Colonic mucosa (tissue), 4 donors: ENCODE data around the gene LRFN2. TPM values are rescaled to one million over a fixed set of nuclear protein-coding genes. Genes with fewer than 3 reads are reported as not detected.

Experiments used
- DNase-seq: peaks from one replicate; pipeline ENCODE4 v3.0.0-alpha.2; 2020
- H3K27ac ChIP-seq: fragments of 200-600 bp; one replicate; pipeline ENCODE4 v1.8.0; 2021
- H3K27me3 ChIP-seq: fragments of 200-600 bp; one replicate; pipeline ENCODE4 v1.8.0; 2021
- H3K36me3 ChIP-seq: fragments of 200-600 bp; one replicate; pipeline ENCODE4 v1.8.0; 2021
- H3K4me1 ChIP-seq: fragments of 200-600 bp; one replicate; pipeline ENCODE4 v1.8.0; 2021; ENCODE audit warnings: mild to moderate bottlenecking
- H3K4me3 ChIP-seq: fragments of 200-600 bp; one replicate; pipeline ENCODE4 v1.8.0; 2021
- H3K9ac ChIP-seq, 2 donors: one replicate each; pipeline ENCODE4 v1.7.0; 2013; ENCODE audit warnings: control low read depth in 2 of 2, low read depth in 2 of 2, low read length in 2 of 2
- H3K9me3 ChIP-seq: fragments of 200-600 bp; one replicate; pipeline ENCODE4 v1.8.0; 2021
- CTCF ChIP-seq: fragments of 200-600 bp; IDR thresholded peaks from one replicate; pipeline ENCODE4 v1.8.0; 2022; ENCODE audit warnings: antibody characterized with exemption, mild to moderate bottlenecking
- intact Hi-C: fragments of 100-400 bp; cut with DNase I; formaldehyde crosslinking; loops from one replicate; pipeline ENCODE4 v1.14.1; 2022
- total RNA-seq, 2 donors: library from RNA; stranded (reverse); fragmentation: NEBNext Ultra II Directional in 1 of 2; extraction: Animal tissue kit (Norgen Biotek cat#: 25700) in 1 of 2; gene quantifications; one replicate each; pipeline ENCODE4 v1.2.1, GENCODE V29; 2021
- donor health status: healthy.
- donor health status: DM: no; HTN: no; CAD: no.
- donor health status: DM: no; HTN: no; CAD: no.

The LRFN2 gene
- total RNA-seq, 2 donors from 2014 or later = 0.21 to 0.22 TPM

- intact Hi-C loops = no loop called here
- H3K9ac ChIP-seq = no peak overlapping the region
- no peak overlapping the region for H3K4me3 ChIP-seq
- no peak overlapping the region for H3K27ac ChIP-seq
- H3K4me1 ChIP-seq = no peaks in the 10 kb centered on the region
- no peaks in the 10 kb centered on the region for H3K9me3 ChIP-seq
- no peak for TF ChIP-seq CTCF
- no peaks in the 10 kb centered on the region for H3K27me3 ChIP-seq
- no peaks in the 10 kb centered on the region for H3K36me3 ChIP-seq
- DNase-seq = no peak
Measured at GRCh38 chr6:40492187-40492586, 95.0 kb downstream of the LRFN2 start.

- intact Hi-C loops = no loop called here
- H3K4me1 ChIP-seq = no peaks in the 10 kb centered on the region
- no peak overlapping the region for H3K9ac ChIP-seq
- H3K27ac ChIP-seq = no peak overlapping the region
- H3K27me3 ChIP-seq = no peaks in the 10 kb centered on the region
- no peak overlapping the region for H3K4me3 ChIP-seq
- H3K9me3 ChIP-seq = no peaks in the 10 kb centered on the region
- H3K36me3 ChIP-seq = no peaks in the 10 kb centered on the region
- no peak for TF ChIP-seq CTCF
- DNase-seq = no peak
Measured at GRCh38 chr6:40490508-40490907, 96.7 kb downstream of the LRFN2 start.

DNA sequence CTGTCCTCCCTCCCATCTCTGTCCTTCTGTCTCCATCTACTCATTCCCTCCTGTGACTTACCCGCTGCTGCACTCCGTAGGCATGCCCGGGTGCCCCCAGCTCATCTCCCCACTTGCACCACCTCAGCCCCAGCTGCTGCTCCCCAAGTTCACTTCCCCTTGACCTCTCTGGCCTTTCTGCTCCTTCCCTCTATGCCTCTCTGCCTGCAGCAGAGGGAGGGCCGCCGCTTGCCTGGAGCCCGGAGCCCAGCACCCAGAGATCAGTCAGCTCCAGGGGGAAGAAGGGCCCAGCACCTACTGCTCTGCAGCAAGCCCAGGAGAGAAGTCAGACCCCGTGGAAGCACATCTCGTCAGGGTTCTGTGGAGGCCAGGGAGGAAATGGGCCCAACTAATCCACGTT lies 97.4 kb downstream of the LRFN2 start:
- Histone ChIP-seq H3K27ac (no peak overlapping the region), H3K9ac (no peak overlapping the region), H3K9me3 (no peaks in the 10 kb centered on the region), H3K4me1 (no peaks in the 10 kb centered on the region), H3K27me3 (no peaks in the 10 kb centered on the region), H3K36me3 (no peaks in the 10 kb centered on the region), H3K4me3 (no peak overlapping the region)
- no peak for DNase-seq
- no peak for TF ChIP-seq CTCF
- intact Hi-C loops = no loop called here

DNA sequence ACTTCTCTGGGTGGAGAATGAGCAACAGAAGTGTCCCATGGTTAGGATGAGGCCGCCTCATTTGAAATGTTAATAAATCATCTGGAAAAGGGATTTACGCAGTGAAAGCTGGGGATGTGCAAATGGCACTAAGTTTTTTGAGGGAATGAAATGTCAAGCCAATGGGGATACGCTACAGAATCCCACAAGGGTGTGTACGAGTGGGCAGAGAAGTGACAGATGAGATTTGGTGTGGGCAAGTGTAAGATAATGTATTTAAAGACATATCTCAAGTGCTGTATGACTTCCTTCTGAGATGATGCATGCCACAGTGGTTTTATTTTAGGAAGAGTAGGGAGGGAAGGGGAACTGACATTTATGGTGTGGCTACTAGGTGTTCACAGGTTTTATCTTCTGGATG lies 100.6 kb downstream of the LRFN2 start:
- no peak for TF ChIP-seq CTCF
- no peak overlapping the region for H3K27ac ChIP-seq
- H3K36me3 ChIP-seq = no peaks in the 10 kb centered on the region
- no peak overlapping the region for H3K4me3 ChIP-seq
- DNase-seq = no peak
- H3K9me3 ChIP-seq = no peaks in the 10 kb centered on the region
- no peaks in the 10 kb centered on the region for H3K27me3 ChIP-seq
- intact Hi-C loops = no loop called here
- H3K4me1 ChIP-seq = no peaks in the 10 kb centered on the region
- H3K9ac ChIP-seq = no peak overlapping the region

GRCh38 chr6:40485795-40486194 lies 101.4 kb downstream of the LRFN2 start:
- Histone ChIP-seq H3K4me3 (no peak overlapping the region), H3K4me1 (no peaks in the 10 kb centered on the region), H3K27me3 (no peaks in the 10 kb centered on the region), H3K9me3 (no peaks in the 10 kb centered on the region), H3K9ac (no peak overlapping the region), H3K27ac (no peak overlapping the region), H3K36me3 (no peaks in the 10 kb centered on the region)
- TF ChIP-seq CTCF = no peak
- DNase-seq = no peak
- intact Hi-C loops = no loop called here

DNA sequence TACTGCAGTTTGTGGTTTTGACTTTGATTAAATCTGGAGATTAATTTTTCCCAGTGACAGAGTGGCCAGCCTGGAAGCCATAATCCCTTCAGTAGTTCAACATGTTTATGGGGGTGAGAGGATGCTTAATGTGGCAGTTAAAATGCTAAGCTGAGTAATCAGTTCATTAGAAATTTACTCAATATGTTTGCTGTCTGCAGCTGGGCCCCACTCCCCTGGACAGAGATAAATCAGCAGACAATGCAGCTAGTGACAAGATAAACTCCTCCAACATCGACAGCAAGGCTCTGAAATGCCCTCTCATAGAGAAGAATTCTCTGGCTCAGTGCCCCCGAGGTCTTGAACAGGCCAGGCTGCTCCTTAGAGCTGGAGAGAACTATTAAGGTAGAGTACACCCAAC lies 101.9 kb downstream of the LRFN2 start:
- intact Hi-C loops = no loop called here
- DNase-seq = no peak
- Histone ChIP-seq H3K9ac (no peak overlapping the region), H3K9me3 (no peaks in the 10 kb centered on the region), H3K27ac (no peak overlapping the region), H3K27me3 (no peaks in the 10 kb centered on the region), H3K36me3 (no peaks in the 10 kb centered on the region), H3K4me3 (no peak overlapping the region), H3K4me1 (no peaks in the 10 kb centered on the region)
- TF ChIP-seq CTCF = no peak
